RWPE1 (cell line): ENCODE data around the gene SCUBE3.

ENCODE experiments used
- CTCF ChIA-PET: fragments of 350-600 bp; sonication (Branson Sonifier 250); formaldehyde crosslinking; extraction: SDS; loops from one replicate; lab custom pipeline; 2021; lab: Yijun Ruan, JAX
- POLR2A ChIA-PET: fragments of 400-600 bp; formaldehyde crosslinking; extraction: SDS; loops from one replicate; lab custom pipeline; 2020; ENCODE audit warnings: antibody characterized with exemption; ENCODE audit not compliant: low non-redundant PET; lab: Yijun Ruan, JAX
- DNase-seq: peaks from one replicate; pipeline ENCODE4 v3.0.0; 2012; ENCODE audit warnings: low spot score
- H3K27ac ChIP-seq: fragments of 450-650 bp; 2 replicates; pipeline ENCODE4 v1.5.1; 2017
- CTCF ChIP-seq: fragments of 450-650 bp; conservative IDR thresholded peaks from 2 replicates; pipeline ENCODE4 v1.5.1; 2017; ENCODE audit warnings: low read depth, mild to moderate bottlenecking

The SCUBE3 gene

GRCh38 chr6:35167505-35167904, 46.3 kb upstream of the SCUBE3 start:
- no peak overlapping the region for H3K27ac ChIP-seq
- ChIA-PET CTCF (interaction anchor here (0.7 kb wide), 1 partner anchor 403 kb away, joined by 3 read pairs; no protein-coding TSS in a partner anchor), POLR2A (no interaction called here)
- no peak for DNase-seq
- no peak for TF ChIP-seq CTCF

- ChIA-PET POLR2A (no interaction called here), CTCF (no interaction called here)
- no peak overlapping the region for H3K27ac ChIP-seq
- TF ChIP-seq CTCF = no peak
- no peak for DNase-seq
Measured at GRCh38 chr6:35168461-35168861, 45.3 kb upstream of the SCUBE3 start.

- TF ChIP-seq CTCF = no peak
- H3K27ac ChIP-seq = no peak overlapping the region
- POLR2A ChIA-PET = no interaction called here
- CTCF ChIA-PET = no interaction called here
- no peak for DNase-seq
Measured at GRCh38 chr6:35170166-35170565, 43.6 kb upstream of the SCUBE3 start.

- no peak for TF ChIP-seq CTCF
- no peak for DNase-seq
- ChIA-PET POLR2A (no interaction called here), CTCF (interaction anchor here (0.5 kb wide), 1 partner anchor 9 kb away, joined by 3 read pairs; no protein-coding TSS in a partner anchor)
- H3K27ac ChIP-seq = no peak overlapping the region
Measured at GRCh38 chr6:35170891-35171290, 42.9 kb upstream of the SCUBE3 start.

GRCh38 chr6:35173044-35173426, 40.7 kb upstream of the SCUBE3 start:
- no peak for DNase-seq
- no peak for TF ChIP-seq CTCF
- POLR2A ChIA-PET = interaction anchor here (0.5 kb wide), 1 partner anchor 963 kb away, joined by 4 read pairs; no protein-coding TSS in a partner anchor
- H3K27ac ChIP-seq = no peak overlapping the region
- CTCF ChIA-PET = interaction anchor here (1.1 kb wide), 1 partner anchor 26 kb away, joined by 5 read pairs; no protein-coding TSS in a partner anchor

GRCh38 chr6:35173427-35174087, 40.2 kb upstream of the SCUBE3 start:
- ChIA-PET CTCF (interaction anchor here (0.7 to 1.1 kb wide), 2 partner anchors 26 to 344 kb away, joined by 3 to 5 read pairs; no protein-coding TSS in a partner anchor), POLR2A (interaction anchor here (0.5 kb wide), 1 partner anchor 964 kb away, joined by 4 read pairs; no protein-coding TSS in a partner anchor)
- DNase-seq = no peak
- no peak for TF ChIP-seq CTCF
- H3K27ac ChIP-seq = no peak overlapping the region
